Kidney epithelial cell (primary cell): ENCODE measurements around the gene CLDN34. TPM values are rescaled to one million over a fixed set of nuclear protein-coding genes. Genes with fewer than 3 reads are reported as not detected.

Experiments used
- DNase-seq: peaks from one replicate; pipeline ENCODE4 v3.0.0-alpha.2; 2010; ENCODE audit warnings: low read depth
- H3K27me3 ChIP-seq: 2 replicates; pipeline ENCODE4 v1.6.0; 2011; ENCODE audit warnings: low read length; ENCODE audit not compliant: control insufficient read depth, insufficient read depth
- H3K36me3 ChIP-seq: 2 replicates; pipeline ENCODE4 v1.5.1; 2011; ENCODE audit warnings: low read length; ENCODE audit not compliant: control insufficient read depth, insufficient read depth
- H3K4me3 ChIP-seq: 2 replicates; pipeline ENCODE4 v1.5.1; 2011; ENCODE audit warnings: low read depth, mild to moderate bottlenecking, control low read depth, low read length
- total RNA-seq: library from RNA; depleted of rRNA; stranded (reverse); fragments of >200 nt; gene quantifications from 2 replicates; pipeline ENCODE4 v1.2.3, GENCODE V29; 2015
- TF ChIP-seq, protein P1 (sequence below): IDR thresholded peaks from 2 replicates; pipeline ENCODE4 v1.5.1; 2011; ENCODE audit warnings: mild to moderate bottlenecking, moderate library complexity, low read length, control low read depth, inconsistent platforms; ENCODE audit not compliant: insufficient read depth, poor library complexity, severe bottlenecking

CLDN34 gene
- total RNA-seq, 1 donor from 2014 or later = not detected

DNA sequence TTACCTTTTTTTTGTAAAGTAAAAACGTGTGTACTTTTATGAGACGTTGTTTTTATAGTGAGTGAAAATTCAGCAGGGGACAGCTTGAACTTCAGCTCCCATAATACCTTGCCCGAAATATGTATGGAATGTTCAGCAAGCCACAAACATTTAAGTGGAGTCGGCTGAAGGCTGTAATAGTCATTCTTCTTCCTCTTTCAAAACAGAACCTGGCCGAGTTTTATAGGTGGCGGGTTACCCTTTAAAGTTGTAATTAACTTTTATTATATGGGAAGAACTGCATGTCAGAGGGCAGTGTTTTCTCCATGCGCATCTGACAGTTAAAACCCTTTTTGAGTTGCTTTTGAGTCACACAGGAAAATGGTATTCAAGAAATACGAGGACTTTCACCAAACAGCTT is 50.7 kb downstream of the CLDN34 start:
- peak; percentile 75 for DNase-seq
- TF ChIP-seq, protein P1, sequence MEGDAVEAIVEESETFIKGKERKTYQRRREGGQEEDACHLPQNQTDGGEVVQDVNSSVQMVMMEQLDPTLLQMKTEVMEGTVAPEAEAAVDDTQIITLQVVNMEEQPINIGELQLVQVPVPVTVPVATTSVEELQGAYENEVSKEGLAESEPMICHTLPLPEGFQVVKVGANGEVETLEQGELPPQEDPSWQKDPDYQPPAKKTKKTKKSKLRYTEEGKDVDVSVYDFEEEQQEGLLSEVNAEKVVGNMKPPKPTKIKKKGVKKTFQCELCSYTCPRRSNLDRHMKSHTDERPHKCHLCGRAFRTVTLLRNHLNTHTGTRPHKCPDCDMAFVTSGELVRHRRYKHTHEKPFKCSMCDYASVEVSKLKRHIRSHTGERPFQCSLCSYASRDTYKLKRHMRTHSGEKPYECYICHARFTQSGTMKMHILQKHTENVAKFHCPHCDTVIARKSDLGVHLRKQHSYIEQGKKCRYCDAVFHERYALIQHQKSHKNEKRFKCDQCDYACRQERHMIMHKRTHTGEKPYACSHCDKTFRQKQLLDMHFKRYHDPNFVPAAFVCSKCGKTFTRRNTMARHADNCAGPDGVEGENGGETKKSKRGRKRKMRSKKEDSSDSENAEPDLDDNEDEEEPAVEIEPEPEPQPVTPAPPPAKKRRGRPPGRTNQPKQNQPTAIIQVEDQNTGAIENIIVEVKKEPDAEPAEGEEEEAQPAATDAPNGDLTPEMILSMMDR = no peak
- Histone ChIP-seq H3K27me3 (no peaks in the 10 kb centered on the region), H3K4me3 (no peak overlapping the region), H3K36me3 (no peaks in the 10 kb centered on the region)

Other genes with a start within 250 kb of the CLDN34 start
- 18.7 and 21.1 TPM in 2 replicates for gene GPR143, start 201.5 kb upstream of the CLDN34 start, total RNA-seq
- 10.6 and 14.1 TPM in 2 replicates for gene SHROOM2, start 180.9 kb upstream of the CLDN34 start, total RNA-seq
- 6.8 and 7.3 TPM in 2 replicates for gene CLCN4, start 189.6 kb downstream of the CLDN34 start, total RNA-seq